Esophagus muscularis mucosa (tissue), 4 donors: ENCODE results near the gene RDH12. TPM values are rescaled to one million over a fixed set of nuclear protein-coding genes. Genes with fewer than 3 reads are reported as not detected.

ENCODE experiments used
- DNase-seq: peaks from one replicate; pipeline ENCODE4 v3.0.0-alpha.2; 2017; ENCODE audit errors: extremely low spot score
- H3K27ac ChIP-seq, 4 donors: fragments of 200-600 bp; sonication (generic); replicated peaks in 1 of 4; 1 replicate in 3 of 4; 2 replicates in 1 of 4; pipeline ENCODE4 v1.5.1; 2016 to 2019; ENCODE audit warnings: mild to moderate bottlenecking in 1 of 4
- H3K27me3 ChIP-seq, 4 donors: fragments of 200-600 bp; sonication (generic); one replicate each; pipeline versions ENCODE4 v1.5.1 to v1.6.0; 2016 to 2019
- H3K36me3 ChIP-seq, 4 donors: fragments of 200-600 bp; sonication (generic); one replicate each; pipeline ENCODE4 v1.5.1; 2016 to 2019
- H3K4me1 ChIP-seq, 4 donors: fragments of 200-600 bp; sonication (generic); one replicate each; pipeline ENCODE4 v1.5.1; 2016 to 2019
- H3K4me3 ChIP-seq, 4 donors: fragments of 200-600 bp; sonication (generic); 1 replicate in 2 of 4; 2 replicates in 2 of 4; pipeline ENCODE4 v1.5.1; 2016 to 2019; ENCODE audit warnings: mild to moderate bottlenecking in 4 of 4, moderate library complexity in 1 of 4
- H3K9me3 ChIP-seq, 4 donors: fragments of 200-600 bp; sonication (generic); 1 replicate in 3 of 4; 2 replicates in 1 of 4; pipeline ENCODE4 v1.5.1; 2016 to 2019
- EP300 ChIP-seq: sonication (generic); formaldehyde crosslinking; IDR thresholded peaks from one replicate; pipeline ENCODE4 v1.6.1; 2017; ENCODE audit warnings: antibody characterized with exemption
- POLR2A ChIP-seq: fragments of 450-650 bp; IDR thresholded peaks from one replicate; pipeline ENCODE4 v1.6.1; 2017; ENCODE audit warnings: antibody characterized with exemption, moderate library complexity, mild to moderate bottlenecking, low read depth
- POLR2AphosphoS5 ChIP-seq, 2 donors: sonication (generic); formaldehyde crosslinking; IDR thresholded peaks; one replicate each; pipeline ENCODE4 v1.6.1; 2017; ENCODE audit warnings: antibody characterized with exemption in 2 of 2
- whole genome bisulfite sequencing: methylation state at CpG from one replicate; pipeline ENCODE4 v1.1.5; 2018; 5-methylcytosine and 5-hydroxymethylcytosine counted together
- intact Hi-C: fragments of 100-400 bp; cut with DNase I; formaldehyde crosslinking; loops from one replicate; pipeline ENCODE4 v1.15.1; 2023
- total RNA-seq, 4 donors: library from RNA; depleted of rRNA; stranded (reverse); fragments of >200 nt; gene quantifications; one replicate each; pipeline versions ENCODE4 v1.1.0 to v1.2.1, GENCODE V29; 2016
- TF ChIP-seq, protein P1 (sequence below), 3 experiments: fragments of 200-600 bp in 2 of 3; fragments of 450-650 bp in 1 of 3; sonication (generic) in 2 of 3; IDR thresholded peaks; one replicate each; pipeline ENCODE4 v1.5.1; 2017 to 2019; ENCODE audit warnings: antibody characterized with exemption in 3 of 3, mild to moderate bottlenecking in 2 of 3, moderate library complexity in 1 of 3

RDH12 gene
- total RNA-seq, 4 donors from 2014 or later = not detected

- no peaks in the 10 kb centered on the region for H3K9me3 ChIP-seq
- H3K4me3 ChIP-seq = no peak overlapping the region
- H3K27ac ChIP-seq = peak overlapping the region in 1 of 4 donors; percentile 34
- no peaks in the 10 kb centered on the region for H3K36me3 ChIP-seq
- H3K4me1 ChIP-seq = peaks cover 11 to 12% (median 12%) of the 10 kb centered on the region in 4 donors
- H3K27me3 ChIP-seq = no peaks in the 10 kb centered on the region
- 67% methylated on average over 5 of the region's 5 CpGs for WGBS
- intact Hi-C loops = no loop called here
- TF ChIP-seq, protein P1, sequence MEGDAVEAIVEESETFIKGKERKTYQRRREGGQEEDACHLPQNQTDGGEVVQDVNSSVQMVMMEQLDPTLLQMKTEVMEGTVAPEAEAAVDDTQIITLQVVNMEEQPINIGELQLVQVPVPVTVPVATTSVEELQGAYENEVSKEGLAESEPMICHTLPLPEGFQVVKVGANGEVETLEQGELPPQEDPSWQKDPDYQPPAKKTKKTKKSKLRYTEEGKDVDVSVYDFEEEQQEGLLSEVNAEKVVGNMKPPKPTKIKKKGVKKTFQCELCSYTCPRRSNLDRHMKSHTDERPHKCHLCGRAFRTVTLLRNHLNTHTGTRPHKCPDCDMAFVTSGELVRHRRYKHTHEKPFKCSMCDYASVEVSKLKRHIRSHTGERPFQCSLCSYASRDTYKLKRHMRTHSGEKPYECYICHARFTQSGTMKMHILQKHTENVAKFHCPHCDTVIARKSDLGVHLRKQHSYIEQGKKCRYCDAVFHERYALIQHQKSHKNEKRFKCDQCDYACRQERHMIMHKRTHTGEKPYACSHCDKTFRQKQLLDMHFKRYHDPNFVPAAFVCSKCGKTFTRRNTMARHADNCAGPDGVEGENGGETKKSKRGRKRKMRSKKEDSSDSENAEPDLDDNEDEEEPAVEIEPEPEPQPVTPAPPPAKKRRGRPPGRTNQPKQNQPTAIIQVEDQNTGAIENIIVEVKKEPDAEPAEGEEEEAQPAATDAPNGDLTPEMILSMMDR (IDR thresholded peaks at IDR 0.05) = no peak
- no peak for TF ChIP-seq POLR2A
- DNase-seq = no peak
Observed at GRCh38 chr14:67721875-67722274, 20.2 kb downstream of the RDH12 start.

DNA sequence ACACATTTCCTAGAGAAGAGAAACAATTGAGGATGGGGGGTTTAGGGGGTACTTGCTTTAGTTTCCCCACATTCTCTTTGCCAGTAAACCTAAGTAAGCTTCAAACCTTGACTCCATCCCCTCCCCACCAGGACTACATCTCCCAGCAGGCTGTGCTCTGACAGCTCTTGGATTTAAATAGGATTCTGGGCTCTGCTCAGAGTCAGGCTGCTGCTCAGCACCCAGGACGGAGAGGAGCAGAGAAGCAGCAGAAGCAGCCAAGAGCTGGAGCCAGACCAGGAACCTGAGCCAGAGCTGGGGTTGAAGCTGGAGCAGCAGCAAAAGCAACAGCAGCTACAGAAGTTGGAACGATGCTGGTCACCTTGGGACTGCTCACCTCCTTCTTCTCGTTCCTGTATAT is 20.6 kb downstream of the RDH12 start:
- H3K27me3 ChIP-seq = no peaks in the 10 kb centered on the region
- TF ChIP-seq EP300 (no peak), POLR2A (no peak), POLR2AphosphoS5 (IDR thresholded peaks at IDR 0.05) (peak; percentile 50 to 76)
- TF ChIP-seq, protein P1 (IDR thresholded peaks at IDR 0.05) = no peak
- H3K4me1 ChIP-seq = peaks cover 11 to 12% (median 12%) of the 10 kb centered on the region in 4 donors
- 12% methylated on average over 3 of the region's 3 CpGs for WGBS
- peak overlapping the region in 1 of 4 donors; percentile 24 for H3K4me3 ChIP-seq
- H3K27ac ChIP-seq = peak overlapping the region in 1 of 4 donors; percentile 34
- no peaks in the 10 kb centered on the region for H3K9me3 ChIP-seq
- no peaks in the 10 kb centered on the region for H3K36me3 ChIP-seq
- no peak for DNase-seq
- intact Hi-C loops = no loop called here

- TF ChIP-seq POLR2A (no peak), POLR2AphosphoS5 (IDR thresholded peaks at IDR 0.05) (no peak)
- H3K9me3 ChIP-seq = no peaks in the 10 kb centered on the region
- no peak for DNase-seq
- WGBS = 94% methylated on average over 5 of the region's 5 CpGs
- H3K27me3 ChIP-seq = peaks cover 0 to 6% (median 0%) of the 10 kb centered on the region in 4 donors
- intact Hi-C loops = no loop called here
- no peak overlapping the region for H3K4me3 ChIP-seq
- H3K36me3 ChIP-seq = no peaks in the 10 kb centered on the region
- H3K4me1 ChIP-seq = peaks cover 11 to 12% (median 12%) of the 10 kb centered on the region in 4 donors
- H3K27ac ChIP-seq = no peak overlapping the region
Observed at GRCh38 chr14:67725171-67725570, 23.5 kb downstream of the RDH12 start.

DNA sequence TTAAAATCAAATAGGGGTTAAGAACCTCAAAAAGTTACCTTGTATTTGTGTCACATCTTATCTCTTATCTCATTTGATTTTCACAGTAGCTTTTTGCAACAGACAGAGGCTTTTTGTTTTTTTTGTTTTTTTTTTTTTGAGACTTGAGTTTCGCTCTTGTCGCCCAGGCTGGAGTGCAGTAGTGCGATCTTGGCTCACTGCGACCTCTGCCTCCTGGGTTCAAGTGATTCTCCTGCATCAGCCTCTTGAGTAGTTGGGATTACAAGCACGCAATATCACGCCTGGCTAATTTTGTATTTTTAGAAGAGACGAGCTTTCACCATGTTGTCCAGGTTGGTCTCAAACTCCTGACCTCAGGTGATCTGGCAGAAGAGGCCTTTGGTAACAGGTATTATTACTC is 25.7 kb downstream of the RDH12 start:
- Histone ChIP-seq H3K27ac (no peak overlapping the region), H3K9me3 (no peaks in the 10 kb centered on the region), H3K27me3 (peaks cover 0 to 6% (median 0%) of the 10 kb centered on the region in 4 donors), H3K36me3 (no peaks in the 10 kb centered on the region), H3K4me3 (no peak overlapping the region), H3K4me1 (peaks cover 5 to 6% (median 6%) of the 10 kb centered on the region in 4 donors)
- TF ChIP-seq, protein P1 (IDR thresholded peaks at IDR 0.05) = no peak
- TF ChIP-seq EP300 (no peak), POLR2AphosphoS5 (IDR thresholded peaks at IDR 0.05) (no peak), POLR2A (no peak)
- DNase-seq = no peak
- intact Hi-C loops = no loop called here
- 97% methylated on average over 7 of the region's 7 CpGs for WGBS

DNA sequence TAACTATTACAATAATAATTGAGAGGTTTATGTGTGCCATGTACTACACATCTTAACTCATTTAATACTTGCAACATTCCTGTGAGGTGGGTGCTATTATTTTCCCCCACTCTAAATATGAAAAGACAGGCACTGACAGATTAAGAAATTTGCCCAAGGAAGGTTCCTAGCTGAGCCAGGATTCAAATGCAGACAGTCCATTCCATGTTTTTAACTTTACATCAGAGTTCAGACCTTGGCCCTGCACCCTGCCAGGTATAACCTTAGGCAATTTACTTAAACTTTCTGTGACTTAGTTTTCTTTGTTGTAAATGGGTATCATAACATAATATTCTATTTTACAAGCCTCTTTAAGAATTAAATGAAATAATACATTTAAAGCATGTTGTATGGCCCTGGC is 26.6 kb downstream of the RDH12 start:
- H3K27ac ChIP-seq = no peak overlapping the region
- no peak overlapping the region for H3K4me3 ChIP-seq
- TF ChIP-seq EP300 = no peak
- no peak for TF ChIP-seq POLR2A
- no peak for TF ChIP-seq POLR2AphosphoS5 (IDR thresholded peaks at IDR 0.05)
- TF ChIP-seq, protein P1 (IDR thresholded peaks at IDR 0.05) = no peak
- no peaks in the 10 kb centered on the region for H3K4me1 ChIP-seq
- peaks cover 0 to 6% (median 0%) of the 10 kb centered on the region in 4 donors for H3K27me3 ChIP-seq
- intact Hi-C loops = no loop called here
- H3K9me3 ChIP-seq = no peaks in the 10 kb centered on the region
- no peak for DNase-seq
- H3K36me3 ChIP-seq = no peaks in the 10 kb centered on the region
